22Rv1 (cell line): ENCODE results near the gene KCNIP4.

Experiments
- CTCF ChIP-seq: fragments of 450-650 bp; IDR thresholded peaks from 2 replicates; pipeline ENCODE4 v1.5.1; 2017; ENCODE audit warnings: mild to moderate bottlenecking
- ZFX ChIP-seq: fragments of 450-650 bp; IDR thresholded peaks from 2 replicates; pipeline ENCODE4 v1.6.1; 2017; ENCODE audit warnings: antibody characterized with exemption, borderline replicate concordance

- TF ChIP-seq CTCF, result no peak
- TF ChIP-seq ZFX, result no peak
Observed at GRCh38 chr4:21005647-21006046, 942.9 kb downstream of the KCNIP4 start.
